GM12872 (cell line): ENCODE results near the gene RGS2.

ENCODE experiments used
- CTCF ChIP-seq: IDR thresholded peaks from 3 replicates; pipeline ENCODE4 v1.5.1; 2011; ENCODE audit warnings: low read depth, mild to moderate bottlenecking, low read length, moderate library complexity; ENCODE audit not compliant: insufficient read depth

The RGS2 gene

GRCh38 chr1:192812420-192813209 lies 3.8 kb downstream of the RGS2 start:
- no peak for TF ChIP-seq CTCF

- TF ChIP-seq CTCF, result no peak
These were observed 6.0 kb downstream of the RGS2 start for GRCh38 chr1:192814805-192815204.

GRCh38 chr1:192817246-192817645 lies 8.4 kb downstream of the RGS2 start:
- no peak for TF ChIP-seq CTCF

- TF ChIP-seq CTCF, result no peak
These were observed 12.5 kb downstream of the RGS2 start for GRCh38 chr1:192821296-192821695.

- no peak for TF ChIP-seq CTCF
These were observed 15.7 kb downstream of the RGS2 start for GRCh38 chr1:192824511-192824910.

- TF ChIP-seq CTCF, result no peak
These were observed 18.1 kb downstream of the RGS2 start for GRCh38 chr1:192826791-192827546.

- TF ChIP-seq CTCF, result no peak
These were observed 21.9 kb downstream of the RGS2 start for GRCh38 chr1:192830595-192831246.
